COR-L47 (cell line): ENCODE data around the gene LANCL1.
"Not testable (repeated sequence)": the region's sequence is repeated elsewhere in the genome, so short reads cannot be mapped to it uniquely, and the experiment has no call there.

Experiments
- DNase-seq: peaks from one replicate; lab custom pipeline; 2025; lab: John Stamatoyannopoulos, UW

The LANCL1 gene

GRCh38 chr2:210459407-210459806 lies 17.2 kb downstream of the LANCL1 start:
- DNase-seq: no peak

- DNase-seq: no peak
These were observed 18.2 kb downstream of the LANCL1 start for GRCh38 chr2:210458395-210458794.

- DNase-seq: peak; percentile 18
These were observed 20.0 kb downstream of the LANCL1 start for GRCh38 chr2:210456571-210456970.

DNA sequence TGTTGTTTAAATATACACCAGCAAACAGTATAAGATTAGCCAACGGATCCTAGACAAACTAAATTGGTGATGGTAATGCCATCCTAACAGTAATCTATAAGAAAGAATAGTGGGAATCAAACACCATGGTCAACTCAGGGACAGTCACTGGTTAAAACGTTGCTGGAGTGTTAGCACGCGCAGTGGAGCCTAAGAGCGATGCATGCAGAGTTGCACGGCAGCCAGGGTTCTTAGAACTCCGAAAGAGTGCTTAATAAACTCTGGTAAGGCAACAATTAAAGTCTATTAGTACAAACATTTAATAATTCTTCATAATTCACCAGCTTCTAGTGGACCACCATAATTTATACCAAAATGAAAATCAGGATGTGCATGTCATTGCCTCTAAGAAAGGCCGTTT lies 22.2 kb downstream of the LANCL1 start:
- DNase-seq: no peak

DNA sequence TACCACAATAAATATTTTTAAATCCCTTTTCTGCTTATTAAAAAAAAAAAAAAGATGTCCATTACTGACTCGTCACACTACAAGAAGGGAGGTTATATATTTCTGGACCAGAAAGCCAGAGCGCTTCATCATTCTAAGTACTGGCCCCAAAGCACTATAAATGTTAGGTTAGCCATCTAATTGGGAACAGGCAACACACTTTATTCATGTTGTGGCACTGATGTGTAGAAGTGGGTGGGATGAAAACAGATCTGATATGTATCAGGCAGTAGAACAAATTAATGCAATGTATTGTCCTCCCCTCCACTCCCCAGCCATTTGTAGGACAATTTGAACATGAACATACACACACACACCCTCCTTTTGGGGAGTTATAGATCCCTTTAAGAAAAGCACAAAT lies 24.4 kb downstream of the LANCL1 start:
- DNase-seq: no peak

GRCh38 chr2:210450942-210451341 lies 25.6 kb downstream of the LANCL1 start:
- not testable (repeated sequence) for DNase-seq

GRCh38 chr2:210445732-210446131 lies 30.8 kb downstream of the LANCL1 start:
- no peak for DNase-seq

GRCh38 chr2:210445116-210445707 lies 31.3 kb downstream of the LANCL1 start:
- peak; percentile 10 for DNase-seq

DNA sequence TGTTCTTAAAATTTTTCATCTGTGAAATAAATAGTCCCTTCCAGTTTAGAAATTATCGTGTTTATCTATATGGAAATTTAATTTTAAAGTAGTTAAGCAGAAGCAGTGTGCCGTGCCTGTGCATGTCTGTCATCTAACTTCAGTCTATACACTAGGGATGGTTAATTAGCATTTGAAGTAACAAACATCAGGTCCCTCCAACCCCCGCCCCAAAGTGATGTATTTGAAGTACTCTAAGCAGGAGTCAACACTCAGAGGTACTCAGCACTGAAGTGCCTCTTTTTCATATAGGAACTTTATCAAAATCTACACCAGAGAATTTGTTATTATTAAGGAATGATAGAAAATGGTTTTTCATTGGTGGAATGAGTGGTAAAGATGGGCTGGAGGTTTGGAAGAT lies 33.0 kb downstream of the LANCL1 start:
- DNase-seq: no peak

- no peak for DNase-seq
These were observed 33.7 kb downstream of the LANCL1 start for GRCh38 chr2:210442878-210443277.

GRCh38 chr2:210442457-210442856 lies 34.1 kb downstream of the LANCL1 start:
- no peak for DNase-seq

GRCh38 chr2:210440206-210440605 lies 36.4 kb downstream of the LANCL1 start:
- DNase-seq: no peak

GRCh38 chr2:210435439-210435838 lies 41.1 kb downstream of the LANCL1 start:
- DNase-seq: no peak

- no peak for DNase-seq
These were observed 43.9 kb downstream of the LANCL1 start for GRCh38 chr2:210432633-210433032.

- DNase-seq: no peak
These were observed 47.0 kb downstream of the LANCL1 start for GRCh38 chr2:210429403-210430137.

- DNase-seq: no peak
These were observed 48.0 kb downstream of the LANCL1 start for GRCh38 chr2:210428393-210429179.

GRCh38 chr2:210427309-210427708 lies 49.2 kb downstream of the LANCL1 start:
- not testable (repeated sequence) for DNase-seq

- no peak for DNase-seq
These were observed 54.2 kb downstream of the LANCL1 start for GRCh38 chr2:210422366-210422765.

- no peak for DNase-seq
These were observed 54.6 kb downstream of the LANCL1 start for GRCh38 chr2:210421916-210422315.

- DNase-seq: no peak
These were observed 63.9 kb downstream of the LANCL1 start for GRCh38 chr2:210412660-210413059.

DNA sequence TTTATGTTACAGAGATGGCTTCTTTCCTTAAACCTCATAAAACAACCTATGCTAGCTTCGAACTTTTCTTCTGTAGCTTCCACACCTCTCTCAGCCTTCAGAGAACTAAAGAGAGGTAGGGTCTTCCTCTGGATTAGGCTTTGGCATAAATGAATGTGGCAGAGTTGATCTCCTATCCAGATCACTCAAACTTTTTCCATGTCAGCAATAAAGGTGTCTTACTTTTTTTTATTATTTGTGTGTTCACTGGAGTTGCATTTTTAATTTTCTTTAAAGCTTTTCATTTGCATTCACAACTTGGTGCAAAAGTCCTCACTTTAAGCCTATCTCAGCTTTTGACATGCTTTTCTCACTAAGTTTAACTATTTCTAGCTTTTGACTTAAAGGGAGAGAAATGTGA lies 66.0 kb downstream of the LANCL1 start:
- no peak for DNase-seq

DNA sequence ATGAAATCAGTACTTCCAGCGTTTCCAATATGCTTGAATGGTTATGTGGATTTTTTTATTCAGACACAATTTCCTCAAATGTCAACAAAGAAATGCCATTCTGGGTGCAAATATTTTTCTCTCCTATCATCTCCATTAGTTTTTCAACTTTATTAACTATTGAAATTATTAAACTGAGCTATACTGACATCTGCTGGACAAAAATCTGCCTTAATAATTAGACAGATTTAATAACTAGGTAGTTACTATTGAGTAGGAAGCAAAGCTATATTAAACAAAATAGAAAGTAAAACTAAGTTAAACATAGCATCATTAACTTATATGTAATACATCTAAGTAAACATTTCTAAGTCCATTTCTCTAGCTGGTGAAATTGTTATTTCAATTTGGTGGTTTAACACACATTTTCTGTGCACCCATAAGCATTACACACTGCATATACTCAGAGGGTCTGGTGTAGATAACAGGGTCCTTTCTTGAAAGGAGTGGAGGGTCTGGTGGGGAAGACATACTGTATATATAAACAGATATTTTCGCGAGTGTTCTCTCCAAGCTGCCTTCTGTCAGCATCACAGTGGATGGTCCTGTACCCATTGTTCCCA lies 77.0 kb downstream of the LANCL1 start:
- DNase-seq: peak; percentile 10

GRCh38 chr2:210392469-210392881 lies 84.1 kb downstream of the LANCL1 start:
- DNase-seq: no peak
